Activated naive CD4-positive, alpha-beta T cell (primary cell): ENCODE results near the gene PUS7.
"Not testable (repeated sequence)": the region's sequence is repeated elsewhere in the genome, so short reads cannot be mapped to it uniquely, and the experiment has no call there.

Experiments used
- DNase-seq, 4 experiments: peaks; one replicate each; lab custom pipeline; 2025; lab: John Stamatoyannopoulos, UW

PUS7 gene

GRCh38 chr7:105448181-105448580, 73.9 kb downstream of the PUS7 start:
- DNase-seq: no peak

GRCh38 chr7:105444342-105444987, 77.6 kb downstream of the PUS7 start:
- DNase-seq: no peak

- DNase-seq: not testable (repeated sequence)
Observed at GRCh38 chr7:105442214-105442613, 79.9 kb downstream of the PUS7 start.

- DNase-seq: no peak
Observed at GRCh38 chr7:105439174-105439893, 82.7 kb downstream of the PUS7 start.

- no peak for DNase-seq
Observed at GRCh38 chr7:105438847-105439173, 83.3 kb downstream of the PUS7 start.

GRCh38 chr7:105438254-105438653, 83.8 kb downstream of the PUS7 start:
- no peak for DNase-seq

- DNase-seq: not testable (repeated sequence)
Observed at GRCh38 chr7:105437356-105437755, 84.7 kb downstream of the PUS7 start.

GRCh38 chr7:105429746-105430612, 92.1 kb downstream of the PUS7 start:
- DNase-seq: peak in 2 of 4 experiments; percentile 8 to 12

GRCh38 chr7:105426606-105427146, 95.4 kb downstream of the PUS7 start:
- no peak for DNase-seq

- no peak for DNase-seq
Observed at GRCh38 chr7:105423987-105424386, 98.1 kb downstream of the PUS7 start.

GRCh38 chr7:105413887-105414437, 108.1 kb downstream of the PUS7 start:
- DNase-seq: no peak

GRCh38 chr7:105410774-105411173, 111.3 kb downstream of the PUS7 start:
- DNase-seq: not testable (repeated sequence)

GRCh38 chr7:105409775-105410174, 112.3 kb downstream of the PUS7 start:
- not testable (repeated sequence) for DNase-seq

- no peak for DNase-seq
Observed at GRCh38 chr7:105408791-105409410, 113.2 kb downstream of the PUS7 start.
